Tibial nerve (tissue), 4 donors: ENCODE results near the gene CLMN. TPM values are rescaled to one million over a fixed set of nuclear protein-coding genes. Genes with fewer than 3 reads are reported as not detected.

ENCODE experiments used
- DNase-seq, 2 donors: peaks; one replicate each; pipeline ENCODE4 v3.0.0-alpha.2; 2019; ENCODE audit warnings: low spot score in 2 of 2
- H3K27ac ChIP-seq, 4 donors: fragments of 200-600 bp; sonication (generic) in 3 of 4; one replicate each; pipeline ENCODE4 v1.5.1; 2017 to 2019; ENCODE audit warnings: mild to moderate bottlenecking in 1 of 4
- H3K27me3 ChIP-seq, 2 donors: fragments of 200-600 bp; sonication (generic) in 1 of 2; one replicate each; pipeline versions ENCODE4 v1.5.1 to v1.6.0; 2017 to 2019
- H3K36me3 ChIP-seq, 3 donors: fragments of 200-600 bp; sonication (generic); one replicate each; pipeline ENCODE4 v1.5.1; 2018 to 2019
- H3K4me1 ChIP-seq, 4 donors: fragments of 200-600 bp; sonication (generic) in 3 of 4; one replicate each; pipeline ENCODE4 v1.5.1; 2017 to 2019
- H3K4me3 ChIP-seq, 4 donors: fragments of 200-600 bp; sonication (generic) in 3 of 4; one replicate each; pipeline ENCODE4 v1.5.1; 2017 to 2019; ENCODE audit warnings: mild to moderate bottlenecking in 1 of 4, moderate library complexity in 1 of 4
- H3K9me3 ChIP-seq, 4 donors: fragments of 200-600 bp; sonication (generic) in 3 of 4; one replicate each; pipeline ENCODE4 v1.5.1; 2017 to 2019
- CTCF ChIP-seq, 5 experiments: fragments of 200-600 bp in 3 of 5; fragments of 450-650 bp in 2 of 5; sonication (generic) in 3 of 5; IDR thresholded peaks; one replicate each; pipeline ENCODE4 v1.5.1; 2016 to 2019; ENCODE audit warnings: antibody characterized with exemption in 5 of 5, mild to moderate bottlenecking in 3 of 5, moderate library complexity in 2 of 5
- EP300 ChIP-seq, 2 donors: sonication (generic); formaldehyde crosslinking; IDR thresholded peaks; one replicate each; pipeline ENCODE4 v1.6.1; 2017; ENCODE audit warnings: antibody characterized with exemption in 2 of 2, mild to moderate bottlenecking in 1 of 2
- POLR2A ChIP-seq, 2 donors: fragments of 450-650 bp; IDR thresholded peaks; one replicate each; pipeline ENCODE4 v1.6.1; 2017; ENCODE audit warnings: antibody characterized with exemption in 2 of 2, mild to moderate bottlenecking in 2 of 2, moderate library complexity in 2 of 2
- WGBS, 2 donors: methylation state at CpG; one replicate each; pipeline ENCODE4 v1.1.5; 2018; 5-methylcytosine and 5-hydroxymethylcytosine counted together
- total RNA-seq, 4 donors: library from RNA; depleted of rRNA; stranded (reverse); fragments of >200 nt; gene quantifications; one replicate each; pipeline ENCODE4 v1.1.0, GENCODE V29; 2016

Gene CLMN
- total RNA-seq, 4 donors from 2014 or later: 31.2 to 49.8 (median 40.9) TPM

DNA sequence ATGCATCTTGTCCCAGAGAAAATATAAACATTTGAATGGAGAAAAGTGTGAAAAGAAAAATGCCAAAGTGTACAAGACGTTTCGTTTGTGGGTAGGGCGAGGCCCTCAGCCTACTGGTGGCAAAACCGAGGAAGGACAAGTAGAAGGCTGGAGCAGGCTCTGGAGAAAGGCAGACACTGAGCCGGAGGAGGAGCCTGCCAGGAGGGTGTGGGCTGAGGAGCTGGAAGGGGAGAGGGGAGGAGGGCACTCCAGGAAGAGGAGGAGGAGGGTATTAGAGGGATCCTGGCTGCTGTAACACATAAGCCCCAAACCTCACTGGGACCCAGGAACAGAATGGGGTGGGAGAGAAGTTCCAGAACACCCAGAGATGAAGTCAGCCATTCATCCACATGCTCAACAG is 47.7 kb downstream of the CLMN start:
- TF ChIP-seq POLR2A (IDR thresholded peaks at IDR 0.05) (no peak), EP300 (IDR thresholded peaks at IDR 0.05) (no peak), CTCF (IDR thresholded peaks at IDR 0.05) (no peak)
- Histone ChIP-seq H3K27ac (no peak overlapping the region), H3K36me3 (no peaks in the 10 kb centered on the region), H3K27me3 (no peaks in the 10 kb centered on the region), H3K9me3 (no peaks in the 10 kb centered on the region), H3K4me3 (no peak overlapping the region), H3K4me1 (peaks cover 0 to 8% (median 0%) of the 10 kb centered on the region in 4 donors)
- DNase-seq: no peak
- WGBS, 2 donors: 71 to 72% methylated on average over 5 of the region's 5 CpGs

DNA sequence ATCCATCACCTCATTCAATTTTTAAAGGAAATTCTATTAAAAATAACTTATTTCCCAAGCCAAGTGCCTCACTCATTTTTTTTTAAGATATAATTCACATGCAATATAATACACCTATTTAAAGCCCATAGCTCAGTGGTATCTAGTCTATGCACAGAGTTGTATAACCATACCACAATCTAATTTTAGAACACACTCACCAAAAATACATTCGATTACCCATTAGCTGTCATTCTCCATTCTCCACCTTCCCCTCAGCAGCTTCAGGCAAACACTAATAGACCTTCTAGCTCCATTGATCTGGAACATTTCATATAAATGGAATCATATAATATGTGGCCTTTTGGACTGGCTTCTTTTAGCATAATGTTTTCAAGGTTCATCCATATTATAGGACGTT is 49.5 kb downstream of the CLMN start:
- 80 to 87% methylated on average over 2 of the region's 2 CpGs for WGBS, 2 donors
- H3K4me3 ChIP-seq: no peak overlapping the region
- DNase-seq: no peak
- H3K4me1 ChIP-seq: peaks cover 0 to 18% (median 9%) of the 10 kb centered on the region in 4 donors
- H3K27ac ChIP-seq: no peak overlapping the region
- H3K36me3 ChIP-seq: no peaks in the 10 kb centered on the region
- no peak for TF ChIP-seq POLR2A (IDR thresholded peaks at IDR 0.05)
- TF ChIP-seq CTCF (IDR thresholded peaks at IDR 0.05): no peak
- no peak for TF ChIP-seq EP300 (IDR thresholded peaks at IDR 0.05)
- H3K27me3 ChIP-seq: no peaks in the 10 kb centered on the region
- no peaks in the 10 kb centered on the region for H3K9me3 ChIP-seq

- H3K4me3 ChIP-seq: no peak overlapping the region
- no peaks in the 10 kb centered on the region for H3K36me3 ChIP-seq
- no peaks in the 10 kb centered on the region for H3K9me3 ChIP-seq
- no peak for TF ChIP-seq EP300 (IDR thresholded peaks at IDR 0.05)
- no peak for TF ChIP-seq CTCF (IDR thresholded peaks at IDR 0.05)
- no peak for TF ChIP-seq POLR2A (IDR thresholded peaks at IDR 0.05)
- H3K4me1 ChIP-seq: peaks cover 0 to 25% (median 14%) of the 10 kb centered on the region in 4 donors
- WGBS, 2 donors: 95 to 100% methylated on average over 2 of the region's 2 CpGs
- no peak overlapping the region for H3K27ac ChIP-seq
- H3K27me3 ChIP-seq: no peaks in the 10 kb centered on the region
- no peak for DNase-seq
Measured at GRCh38 chr14:95269493-95269892, 50.2 kb downstream of the CLMN start.

GRCh38 chr14:95268350-95268749 is 51.4 kb downstream of the CLMN start:
- Histone ChIP-seq H3K27me3 (no peaks in the 10 kb centered on the region), H3K9me3 (no peaks in the 10 kb centered on the region), H3K4me1 (peaks cover 0 to 25% (median 15%) of the 10 kb centered on the region in 4 donors), H3K27ac (no peak overlapping the region), H3K4me3 (no peak overlapping the region), H3K36me3 (no peaks in the 10 kb centered on the region)
- DNase-seq: no peak
- TF ChIP-seq EP300 (IDR thresholded peaks at IDR 0.05) (no peak), CTCF (IDR thresholded peaks at IDR 0.05) (no peak), POLR2A (IDR thresholded peaks at IDR 0.05) (no peak)

GRCh38 chr14:95267306-95267705 is 52.4 kb downstream of the CLMN start:
- Histone ChIP-seq H3K27me3 (no peaks in the 10 kb centered on the region), H3K9me3 (no peaks in the 10 kb centered on the region), H3K27ac (no peak overlapping the region), H3K4me1 (peaks cover 0 to 18% (median 15%) of the 10 kb centered on the region in 4 donors), H3K4me3 (no peak overlapping the region), H3K36me3 (no peaks in the 10 kb centered on the region)
- TF ChIP-seq EP300 (IDR thresholded peaks at IDR 0.05): no peak
- no peak for TF ChIP-seq CTCF (IDR thresholded peaks at IDR 0.05)
- no peak for TF ChIP-seq POLR2A (IDR thresholded peaks at IDR 0.05)
- DNase-seq: no peak
- WGBS, 2 donors: 76 to 79% methylated on average over 4 of the region's 4 CpGs
